HepG2 (cell line): ENCODE results near the gene KDM7A. TPM values are rescaled to one million over a fixed set of nuclear protein-coding genes. Genes with fewer than 3 reads are reported as not detected.
A peak's percentile ranks its signal among the peaks of the same experiment; 100 is the strongest.

ENCODE experiments used
- ARID3A ChIP-seq: IDR thresholded peaks from 2 replicates; pipeline ENCODE4 v1.6.1; 2012; ENCODE audit warnings: low read depth, low read length, improper control_type of control experiment
- EP300 ChIP-seq, 3 experiments: sonication (generic) in 1 of 3; formaldehyde crosslinking in 1 of 3; IDR thresholded peaks; 2 replicates each; pipeline versions ENCODE4 v1.5.1 to v1.6.1; 2011 to 2020; ENCODE audit warnings: low read depth in 2 of 3, low read length in 2 of 3, borderline replicate concordance in 1 of 3, improper control_type of control experiment in 1 of 3, mild to moderate bottlenecking in 1 of 3, missing genetic modification reagents in 1 of 3, moderate library complexity in 1 of 3
- KMT2B ChIP-seq: IDR thresholded peaks from 2 replicates; pipeline ENCODE4 v1.6.1; 2016; ENCODE audit warnings: missing genetic modification reagents, missing compliant biosample characterization
- MEIS2 ChIP-seq: sonication (generic); formaldehyde crosslinking; IDR thresholded peaks from 2 replicates; pipeline ENCODE4 v1.9.0; 2021; ENCODE audit warnings: mild to moderate bottlenecking, missing genetic modification reagents
- NFYC ChIP-seq: IDR thresholded peaks from 2 replicates; pipeline ENCODE4 v1.6.1; 2016; ENCODE audit warnings: missing genetic modification reagents, missing compliant biosample characterization
- NR2F2 ChIP-seq: IDR thresholded peaks from 2 replicates; pipeline ENCODE4 v1.6.1; 2012; ENCODE audit warnings: low read depth, inconsistent platforms, borderline replicate concordance
- ZBTB4 ChIP-seq: sonication (generic); formaldehyde crosslinking; IDR thresholded peaks from 2 replicates; pipeline ENCODE4 v1.4.0; 2020; ENCODE audit warnings: missing genetic modification reagents, mild to moderate bottlenecking, borderline replicate concordance
- ZBTB40 ChIP-seq, 2 experiments: fragments of 450-650 bp in 1 of 2; sonication (generic) in 1 of 2; formaldehyde crosslinking in 1 of 2; IDR thresholded peaks; 2 replicates each; pipeline versions ENCODE4 v1.6.1 to v1.8.0; 2016 to 2022; ENCODE audit warnings: antibody characterized with exemption in 1 of 2, mild to moderate bottlenecking in 1 of 2, missing genetic modification reagents in 1 of 2
- ZMAT5 ChIP-seq: sonication (generic); formaldehyde crosslinking; IDR thresholded peaks from 2 replicates; pipeline ENCODE4 v1.5.0; 2020; ENCODE audit warnings: mild to moderate bottlenecking, low read depth, missing genetic modification reagents, borderline replicate concordance
- polyA plus RNA-seq, 8 experiments: library from polyadenylated mRNA; depleted of rRNA in 3 of 8; stranded (reverse) in 7 of 8; unstranded in 1 of 8; fragments of >200 nt; fragmentation: Illumina TruSeq in 4 of 8; extraction: Trizol in 4 of 8; gene quantifications; 2 replicates each; pipeline versions ENCODE4 v1.2.1 to v1.2.3, GENCODE V29; 2011 to 2016; ENCODE audit warnings: low read depth in 4 of 8, missing spikeins in 1 of 8, mixed read lengths in 1 of 8; ENCODE audit not compliant: insufficient read depth in 1 of 8
- total RNA-seq, 5 experiments: library from RNA; depleted of rRNA; stranded (reverse); fragments of >200 nt; fragmentation: Illumina TruSeq; extraction: Trizol; gene quantifications; 2 replicates each; pipeline ENCODE4 v1.2.3, GENCODE V29; 2016; ENCODE audit warnings: low read depth in 1 of 5
- TF ChIP-seq, protein P1 (sequence below): IDR thresholded peaks from 2 replicates; pipeline ENCODE4 v1.6.1; 2016

Gene KDM7A
- total and polyA plus RNA-seq, 2 of the 13 experiments (the other 11 are each of a cell fraction or from before 2014, with no cell fraction given): 10.8 to 16.8 TPM

- TF ChIP-seq ZBTB40 (IDR thresholded peaks at IDR 0.05): no peak
- peak; percentile 65; the same call in 1 of the 2 replicates for TF ChIP-seq ZBTB40 (CRISPR knock-in tag; IDR thresholded peaks at IDR 0.05)
- TF ChIP-seq, protein P1, sequence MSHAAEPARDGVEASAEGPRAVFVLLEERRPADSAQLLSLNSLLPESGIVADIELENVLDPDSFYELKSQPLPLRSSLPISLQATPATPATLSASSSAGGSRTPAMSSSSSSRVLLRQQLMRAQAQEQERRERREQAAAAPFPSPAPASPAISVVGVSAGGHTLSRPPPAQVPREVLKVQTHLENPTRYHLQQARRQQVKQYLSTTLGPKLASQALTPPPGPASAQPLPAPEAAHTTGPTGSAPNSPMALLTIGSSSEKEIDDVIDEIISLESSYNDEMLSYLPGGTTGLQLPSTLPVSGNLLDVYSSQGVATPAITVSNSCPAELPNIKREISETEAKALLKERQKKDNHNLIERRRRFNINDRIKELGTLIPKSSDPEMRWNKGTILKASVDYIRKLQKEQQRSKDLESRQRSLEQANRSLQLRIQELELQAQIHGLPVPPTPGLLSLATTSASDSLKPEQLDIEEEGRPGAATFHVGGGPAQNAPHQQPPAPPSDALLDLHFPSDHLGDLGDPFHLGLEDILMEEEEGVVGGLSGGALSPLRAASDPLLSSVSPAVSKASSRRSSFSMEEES (CRISPR knock-in tag): no peak
- TF ChIP-seq EP300 (IDR thresholded peaks at IDR 0.05; ENCODE audit: low read depth in 2 of 2, low read length in 2 of 2): 0 out of 4 replicates have a peak, but pooled peaks of 1 of the 2 experiments have one; percentile 5
- no peak for TF ChIP-seq EP300 (CRISPR knock-in tag; IDR thresholded peaks at IDR 0.05; ENCODE audit: borderline replicate concordance)
- no peak for TF ChIP-seq NFYC (CRISPR knock-in tag)
- 0 out of 2 replicates have a peak, but pooled peaks have one; percentile 89 for TF ChIP-seq ZBTB4 (CRISPR knock-in tag)
- TF ChIP-seq ARID3A: no peak
- TF ChIP-seq ZMAT5 (CRISPR knock-in tag): no peak
- peak; percentile 92 for TF ChIP-seq KMT2B (CRISPR knock-in tag)
- TF ChIP-seq NR2F2: no peak
- TF ChIP-seq MEIS2 (CRISPR knock-in tag): peak; percentile 64
These were observed 114.1 kb downstream of the KDM7A start, which contains the start of gene PARP12 (continued) for GRCh38 chr7:140062528-140063299.
